LNCaP clone FGC (cell line): Measurements from ENCODE around the gene SMIM35.
"Not testable (repeated sequence)": the region's sequence is repeated elsewhere in the genome, so short reads cannot be mapped to it uniquely, and the experiment has no call there.

Experiments used
- DNase-seq: peaks from one replicate; pipeline ENCODE4 v3.0.0-alpha.2; 2011; ENCODE audit warnings: low read depth
- H3K4me3 ChIP-seq: 2 replicates; pipeline ENCODE4 v1.5.1; 2011; ENCODE audit warnings: mild to moderate bottlenecking, low read depth, low read length, control low read depth
- CTCF ChIP-seq: IDR thresholded peaks from 2 replicates; pipeline ENCODE4 v1.5.1; 2012; ENCODE audit warnings: mild to moderate bottlenecking; ENCODE audit not compliant: control insufficient read depth, insufficient read depth; ENCODE audit errors: extremely low read depth

SMIM35 gene

GRCh38 chr11:118015385-118015841 lies 71.3 kb downstream of the SMIM35 start:
- no peak overlapping the region for H3K4me3 ChIP-seq
- no peak for DNase-seq
- TF ChIP-seq CTCF: no peak

- TF ChIP-seq CTCF: no peak
- no peak overlapping the region for H3K4me3 ChIP-seq
- DNase-seq: no peak
These were observed 72.7 kb downstream of the SMIM35 start for GRCh38 chr11:118014022-118014421.

GRCh38 chr11:118012083-118012669 lies 74.6 kb downstream of the SMIM35 start:
- TF ChIP-seq CTCF: no peak
- H3K4me3 ChIP-seq: no peak overlapping the region
- no peak for DNase-seq

DNA sequence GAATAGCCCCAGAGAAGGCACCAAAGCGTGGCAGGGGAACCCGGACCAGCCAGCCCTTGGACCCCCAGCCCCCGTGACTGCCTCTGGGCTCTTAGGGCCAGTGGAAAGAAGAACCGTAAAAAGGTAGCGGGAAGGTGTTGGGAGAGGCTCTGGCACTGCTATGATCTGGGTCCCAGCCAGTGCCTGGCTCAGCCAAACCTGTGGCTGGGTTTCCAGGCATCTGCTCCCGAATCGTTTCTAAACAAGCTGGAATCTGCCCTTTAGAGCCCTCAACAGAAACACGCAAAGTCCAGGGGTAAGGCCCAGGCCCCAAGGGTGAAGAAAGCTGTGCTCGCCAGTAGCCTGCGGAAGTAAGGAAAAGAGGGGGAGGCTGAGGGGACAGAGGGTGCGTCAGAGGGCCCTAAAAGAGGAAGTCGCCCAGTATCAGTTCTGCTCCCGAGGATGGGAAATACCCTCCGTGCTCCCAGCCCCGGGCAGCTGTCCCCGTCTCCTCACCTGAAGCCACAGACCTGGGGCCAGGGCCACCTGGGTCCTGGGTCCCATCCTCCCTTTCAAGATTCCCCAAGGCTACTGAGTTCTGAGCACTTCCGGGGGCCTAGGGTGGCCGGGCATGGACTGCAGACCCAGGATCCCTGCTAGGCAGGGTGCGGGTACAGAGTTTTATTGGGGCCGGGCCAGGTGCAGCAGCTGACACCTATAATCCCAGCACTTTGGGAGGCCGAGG lies 75.9 kb downstream of the SMIM35 start:
- DNase-seq: no peak

GRCh38 chr11:118009864-118010737 lies 76.7 kb downstream of the SMIM35 start:
- H3K4me3 ChIP-seq: no peak overlapping the region
- no peak for TF ChIP-seq CTCF
- no peak for DNase-seq

More for the DNA sequence above, 75.9 kb downstream of the SMIM35 start:
- TF ChIP-seq CTCF: no peak
- H3K4me3 ChIP-seq: no peak overlapping the region

DNA sequence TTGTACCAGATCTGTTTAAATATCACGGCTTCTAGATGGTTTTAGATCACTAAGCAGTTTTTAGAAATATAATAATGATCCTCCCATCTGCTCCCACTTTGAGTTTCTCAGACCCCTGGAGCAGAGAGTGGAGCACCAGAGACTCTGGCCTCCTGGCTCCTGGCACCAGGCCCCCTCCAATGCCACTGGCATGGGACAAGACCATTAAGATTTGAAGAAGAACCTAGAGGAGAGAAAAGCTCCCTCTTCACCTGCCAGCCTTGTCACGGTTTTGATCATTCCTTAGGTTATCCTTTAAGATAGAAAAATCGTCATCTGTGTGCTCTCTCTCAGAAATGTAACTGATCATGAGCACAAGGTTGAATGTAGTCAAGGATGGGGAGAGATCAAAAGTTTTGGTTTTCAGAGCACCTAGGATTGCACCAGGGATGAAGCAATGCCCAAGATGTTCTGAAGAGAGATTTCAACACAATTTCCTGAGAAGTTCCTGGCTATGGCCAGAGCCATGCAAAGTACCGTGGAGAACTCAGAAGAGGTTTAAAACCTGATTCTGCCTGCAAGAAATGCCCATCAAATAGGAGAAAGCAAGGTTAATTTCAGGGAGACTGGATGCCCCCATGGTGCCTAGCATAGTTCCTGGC lies 78.4 kb downstream of the SMIM35 start:
- H3K4me3 ChIP-seq: no peak overlapping the region
- DNase-seq: no peak
- no peak for TF ChIP-seq CTCF

DNA sequence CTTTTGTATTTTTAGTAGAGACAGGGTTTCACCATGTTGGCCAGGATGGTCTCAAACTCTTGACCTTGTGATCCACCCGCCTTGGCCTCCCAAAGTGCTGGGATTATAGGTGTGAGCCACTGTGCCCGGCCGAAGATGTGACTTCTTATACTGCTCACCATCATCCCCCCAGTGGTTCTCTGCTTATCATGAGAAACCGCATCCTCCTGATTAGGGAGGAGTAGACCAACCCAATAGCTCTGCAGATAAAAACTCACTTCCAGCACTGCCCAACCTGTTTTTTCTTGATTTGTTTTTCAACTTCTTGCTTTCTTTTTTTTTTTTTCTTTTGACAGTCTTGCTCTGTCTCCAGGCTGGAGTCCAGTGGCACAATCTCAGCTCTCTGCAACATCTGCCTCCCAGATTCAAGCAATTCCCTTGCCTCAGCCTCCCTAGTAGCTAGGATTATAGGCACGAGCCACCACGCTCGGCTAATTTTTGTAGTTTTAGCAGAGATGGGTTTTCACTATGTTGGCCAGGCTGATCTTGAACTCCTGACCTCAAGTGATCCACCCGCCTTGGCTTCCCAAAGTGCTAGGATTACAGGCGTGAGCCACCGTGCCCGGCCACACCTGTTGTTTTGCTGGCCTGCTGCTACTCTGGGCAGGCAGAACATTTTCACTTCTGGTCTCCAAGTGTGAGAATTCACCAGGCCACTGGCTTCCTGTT lies 79.0 kb downstream of the SMIM35 start:
- not testable (repeated sequence) for H3K4me3 ChIP-seq, DNase-seq
